K562 (cell line): ENCODE data around the gene GORASP1. TPM values are rescaled to one million over a fixed set of nuclear protein-coding genes. Genes with fewer than 3 reads are reported as not detected.

Experiments
- CGGBP1 ChIP-seq: fragments of 250-450 bp; sonication (Bioruptor Pico); IDR thresholded peaks from 2 replicates; pipeline ENCODE4 v1.9.0; 2021; ENCODE audit warnings: mild to moderate bottlenecking
- CREM ChIP-seq: IDR thresholded peaks from 2 replicates; pipeline ENCODE4 v1.6.1; 2014; ENCODE audit warnings: antibody characterized with exemption, low read depth
- CTBP1 ChIP-seq: fragments of 450-650 bp; IDR thresholded peaks from 2 replicates; pipeline ENCODE4 v1.6.1; 2016; ENCODE audit warnings: borderline replicate concordance
- DNMT1 ChIP-seq: fragments of 450-650 bp; IDR thresholded peaks from 2 replicates; pipeline ENCODE4 v1.6.1; 2016; ENCODE audit warnings: antibody characterized with exemption, mild to moderate bottlenecking
- EGR1 ChIP-seq: fragments of 450-650 bp; conservative IDR thresholded peaks from 2 replicates; pipeline ENCODE4 v1.6.1; 2017; ENCODE audit warnings: mild to moderate bottlenecking
- EHMT2 ChIP-seq: fragments of 450-650 bp; IDR thresholded peaks from 2 replicates; pipeline ENCODE4 v1.6.1; 2018; ENCODE audit warnings: antibody characterized with exemption
- FOXP1 ChIP-seq: sonication (generic); formaldehyde crosslinking; IDR thresholded peaks from 2 replicates; pipeline ENCODE4 v1.8.0; 2022; ENCODE audit warnings: mild to moderate bottlenecking, missing genetic modification reagents
- NR1H2 ChIP-seq: sonication (generic); formaldehyde crosslinking; IDR thresholded peaks from 2 replicates; pipeline ENCODE4 v1.4.0; 2020; ENCODE audit warnings: mild to moderate bottlenecking, missing genetic modification reagents
- PRDM10 ChIP-seq: fragments of 450-650 bp; IDR thresholded peaks from 2 replicates; pipeline ENCODE4 v1.6.1; 2018; ENCODE audit not compliant: partially characterized antibody
- PRMT5 ChIP-seq: sonication (generic); formaldehyde crosslinking; IDR thresholded peaks from 2 replicates; pipeline ENCODE4 v1.5.0; 2020; ENCODE audit warnings: missing genetic modification reagents
- SP2 ChIP-seq: IDR thresholded peaks from 2 replicates; pipeline ENCODE4 v1.6.1; 2011; ENCODE audit warnings: mild to moderate bottlenecking, low read depth, low read length, moderate library complexity; ENCODE audit not compliant: poor library complexity, severe bottlenecking; ENCODE audit errors: extremely low read depth
- SPI1 ChIP-seq: IDR thresholded peaks from 2 replicates; pipeline ENCODE4 v1.6.1; 2011; ENCODE audit warnings: low read depth, low read length, control low read depth, borderline replicate concordance
- ZNF395 ChIP-seq: fragments of 200-800 bp; sonication (Bioruptor generic); IDR thresholded peaks from 2 replicates; pipeline ENCODE4 v1.6.1; 2017; ENCODE audit warnings: missing genetic modification characterization, missing compliant biosample characterization
- polyA plus RNA-seq, 8 experiments: library from polyadenylated mRNA; depleted of rRNA in 4 of 8; stranded (reverse) in 5 of 8; unstranded in 3 of 8; fragments of >200 nt; fragmentation: Nextera tagmentation in 2 of 8; fragmentation: Illumina TruSeq in 1 of 8; extraction: Ambion mirVana in 2 of 8; extraction: Trizol in 1 of 8; gene quantifications; 2 replicates each; pipeline versions ENCODE4 v1.2.1 to v1.2.3, GENCODE V29; 2011 to 2014; ENCODE audit warnings: inconsistent platforms in 1 of 8, missing spikeins in 1 of 8
- total RNA-seq, 7 experiments: library from RNA; depleted of rRNA in 6 of 7; stranded (reverse); fragments of >200 nt in 6 of 7; fragmentation: Illumina TruSeq in 2 of 7; extraction: Trizol in 2 of 7; gene quantifications; 2 replicates each; pipeline versions ENCODE4 v1.2.1 to v1.2.3, GENCODE V29; 2011 to 2021; ENCODE audit warnings: low replicate concordance in 1 of 7
- TF ChIP-seq, protein P1 (sequence below): fragments of 450-650 bp; IDR thresholded peaks from 2 replicates; pipeline ENCODE4 v1.6.1; 2016; ENCODE audit warnings: borderline replicate concordance
- TF ChIP-seq, protein P2 (sequence below), 3 experiments: fragments of 200-800 bp in 1 of 3; fragments of 250-450 bp in 1 of 3; fragments of 450-650 bp in 1 of 3; sonication (Bioruptor Pico) in 1 of 3; sonication (Bioruptor generic) in 1 of 3; formaldehyde crosslinking in 1 of 3; IDR thresholded peaks; 2 replicates each; pipeline versions ENCODE4 v1.6.1 to v1.8.0; 2016 to 2022; ENCODE audit warnings: mild to moderate bottlenecking in 2 of 3, missing genetic modification characterization in 2 of 3, missing compliant biosample characterization in 1 of 3, moderate library complexity in 1 of 3

Gene GORASP1
- total and polyA plus RNA-seq, 9 of the 15 experiments (the other 6 are each of a cell fraction or from before 2014, with no cell fraction given) = 8.4 to 87.9 (median 67.6) TPM

DNA sequence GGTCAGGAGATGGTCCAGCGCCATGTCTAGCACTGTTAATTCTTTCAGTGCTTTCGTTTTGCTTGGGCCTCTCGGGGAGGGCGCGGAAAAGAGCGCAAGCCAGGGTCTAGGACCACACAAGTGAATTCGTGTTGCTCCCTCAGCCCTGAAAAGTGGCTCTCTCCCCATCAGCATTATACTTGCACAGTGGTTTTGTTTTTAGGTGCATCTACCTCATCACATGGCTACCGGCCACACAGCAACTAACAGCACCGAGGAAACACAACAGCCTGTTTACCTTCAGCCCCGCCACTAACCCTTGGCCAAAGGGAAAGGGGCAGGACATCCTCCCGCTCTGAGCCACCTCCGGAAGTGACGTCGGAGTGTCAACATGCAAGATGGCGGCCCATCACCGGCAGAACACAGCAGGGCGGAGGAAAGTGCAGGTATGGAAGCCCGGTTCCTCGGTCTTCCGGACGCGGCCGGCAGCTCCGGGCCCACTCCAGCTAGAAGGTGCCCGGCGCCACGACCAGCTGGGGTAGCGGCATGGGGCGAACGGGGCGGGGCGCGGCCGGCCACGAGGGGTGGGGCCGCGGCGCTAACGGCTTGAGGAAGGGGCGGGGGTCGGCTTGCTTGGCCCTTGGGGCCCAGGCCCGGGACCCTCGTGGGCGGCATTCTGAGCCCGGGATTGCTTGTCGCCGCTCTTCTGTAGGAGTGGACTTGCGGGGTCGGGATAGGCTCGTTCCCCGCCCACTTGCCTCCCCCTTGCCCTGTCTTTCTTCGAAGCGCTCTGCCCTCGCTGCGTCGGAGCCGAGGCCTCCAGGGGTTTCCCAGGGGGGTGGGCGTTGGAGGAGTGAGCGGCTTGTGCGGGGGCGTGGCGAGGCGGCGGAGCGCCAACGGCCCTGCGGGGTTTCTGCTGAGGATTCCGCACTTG, 55.5 kb downstream of the GORASP1 start, which contains the start of the genes SCN11A and WDR48 (continued):
- TF ChIP-seq, protein P1, sequence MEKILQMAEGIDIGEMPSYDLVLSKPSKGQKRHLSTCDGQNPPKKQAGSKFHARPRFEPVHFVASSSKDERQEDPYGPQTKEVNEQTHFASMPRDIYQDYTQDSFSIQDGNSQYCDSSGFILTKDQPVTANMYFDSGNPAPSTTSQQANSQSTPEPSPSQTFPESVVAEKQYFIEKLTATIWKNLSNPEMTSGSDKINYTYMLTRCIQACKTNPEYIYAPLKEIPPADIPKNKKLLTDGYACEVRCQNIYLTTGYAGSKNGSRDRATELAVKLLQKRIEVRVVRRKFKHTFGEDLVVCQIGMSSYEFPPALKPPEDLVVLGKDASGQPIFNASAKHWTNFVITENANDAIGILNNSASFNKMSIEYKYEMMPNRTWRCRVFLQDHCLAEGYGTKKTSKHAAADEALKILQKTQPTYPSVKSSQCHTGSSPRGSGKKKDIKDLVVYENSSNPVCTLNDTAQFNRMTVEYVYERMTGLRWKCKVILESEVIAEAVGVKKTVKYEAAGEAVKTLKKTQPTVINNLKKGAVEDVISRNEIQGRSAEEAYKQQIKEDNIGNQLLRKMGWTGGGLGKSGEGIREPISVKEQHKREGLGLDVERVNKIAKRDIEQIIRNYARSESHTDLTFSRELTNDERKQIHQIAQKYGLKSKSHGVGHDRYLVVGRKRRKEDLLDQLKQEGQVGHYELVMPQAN = peak; percentile 5; the same call in 1 of the 2 replicates
- TF ChIP-seq CREM (peak; percentile 99), PRDM10 (peak; percentile 22), ZNF395 (CRISPR knock-in tag) (no peak), EHMT2 (peak; percentile 97), PRMT5 (CRISPR knock-in tag) (no peak), SPI1 (0 out of 2 replicates have a peak, but pooled peaks have one; percentile 23), FOXP1 (peak; percentile 99), DNMT1 (no peak), SP2 (peak; percentile 27), CGGBP1 (CRISPR knock-in tag) (no peak), EGR1 (peak; percentile 97), NR1H2 (no peak), CTBP1 (peak; percentile 64; the same call in 1 of the 2 replicates)
- TF ChIP-seq, protein P2, sequence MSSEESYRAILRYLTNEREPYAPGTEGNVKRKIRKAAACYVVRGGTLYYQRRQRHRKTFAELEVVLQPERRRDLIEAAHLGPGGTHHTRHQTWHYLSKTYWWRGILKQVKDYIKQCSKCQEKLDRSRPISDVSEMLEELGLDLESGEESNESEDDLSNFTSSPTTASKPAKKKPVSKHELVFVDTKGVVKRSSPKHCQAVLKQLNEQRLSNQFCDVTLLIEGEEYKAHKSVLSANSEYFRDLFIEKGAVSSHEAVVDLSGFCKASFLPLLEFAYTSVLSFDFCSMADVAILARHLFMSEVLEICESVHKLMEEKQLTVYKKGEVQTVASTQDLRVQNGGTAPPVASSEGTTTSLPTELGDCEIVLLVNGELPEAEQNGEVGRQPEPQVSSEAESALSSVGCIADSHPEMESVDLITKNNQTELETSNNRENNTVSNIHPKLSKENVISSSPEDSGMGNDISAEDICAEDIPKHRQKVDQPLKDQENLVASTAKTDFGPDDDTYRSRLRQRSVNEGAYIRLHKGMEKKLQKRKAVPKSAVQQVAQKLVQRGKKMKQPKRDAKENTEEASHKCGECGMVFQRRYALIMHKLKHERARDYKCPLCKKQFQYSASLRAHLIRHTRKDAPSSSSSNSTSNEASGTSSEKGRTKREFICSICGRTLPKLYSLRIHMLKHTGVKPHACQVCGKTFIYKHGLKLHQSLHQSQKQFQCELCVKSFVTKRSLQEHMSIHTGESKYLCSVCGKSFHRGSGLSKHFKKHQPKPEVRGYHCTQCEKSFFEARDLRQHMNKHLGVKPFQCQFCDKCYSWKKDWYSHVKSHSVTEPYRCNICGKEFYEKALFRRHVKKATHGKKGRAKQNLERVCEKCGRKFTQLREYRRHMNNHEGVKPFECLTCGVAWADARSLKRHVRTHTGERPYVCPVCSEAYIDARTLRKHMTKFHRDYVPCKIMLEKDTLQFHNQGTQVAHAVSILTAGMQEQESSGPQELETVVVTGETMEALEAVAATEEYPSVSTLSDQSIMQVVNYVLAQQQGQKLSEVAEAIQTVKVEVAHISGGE (CRISPR knock-in tag; IDR thresholded peaks at IDR 0.05) = peak in 1 of 3 experiments; percentile 66; a peak in 2 of 6 replicates
